ENCODE measurements around the gene TNFRSF12A. TPM values are rescaled to one million over a fixed set of nuclear protein-coding genes. Genes with fewer than 3 reads are reported as not detected.

Gene TNFRSF12A
- polyA plus RNA-seq, 1 experiment: 282 TPM

DNA sequence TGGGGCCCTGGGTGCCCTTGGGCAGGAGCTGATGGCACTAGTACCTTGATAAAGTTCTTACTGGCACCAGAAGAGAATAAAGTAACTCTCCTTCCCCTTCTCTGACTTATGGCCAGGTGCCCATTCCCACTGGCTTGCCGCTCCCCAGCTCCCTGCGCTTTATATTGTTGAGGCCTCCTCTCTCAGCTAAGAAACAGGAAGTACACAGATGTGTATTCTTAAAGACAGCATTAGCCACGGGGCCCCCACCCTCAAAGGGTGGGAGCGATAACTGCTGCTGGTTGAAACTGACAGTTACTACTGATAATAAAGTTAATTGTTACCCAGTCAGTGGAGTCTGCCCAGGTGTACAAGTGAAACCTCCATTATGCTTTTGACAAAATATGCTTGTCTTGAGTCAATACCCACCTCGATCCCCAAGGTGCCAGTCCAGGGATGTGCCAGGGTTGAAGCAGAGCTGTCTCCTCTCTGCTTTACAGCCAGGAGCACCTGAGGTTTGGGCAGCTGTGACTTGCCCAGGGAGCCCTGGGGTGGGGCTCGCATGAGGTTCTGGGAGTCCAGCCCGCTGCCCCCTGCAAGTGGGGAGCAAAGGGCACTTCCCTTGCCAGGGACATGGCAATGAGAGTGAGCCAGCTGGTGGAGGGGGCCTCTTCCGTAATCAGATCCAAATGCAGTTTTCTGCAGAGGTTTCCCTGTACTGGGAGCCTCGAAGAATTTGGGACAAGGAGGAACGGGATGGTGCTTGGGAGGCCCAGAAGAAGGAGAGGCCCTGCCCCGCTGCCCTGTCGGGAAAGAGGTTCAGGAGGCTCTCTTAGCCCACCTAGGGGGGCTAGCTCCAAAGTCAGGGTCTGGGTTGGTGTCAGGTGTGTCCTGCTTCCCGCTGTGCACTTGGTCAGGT, 12.9 kb upstream of the TNFRSF12A start:
- ChIA-PET CTCF (interaction anchor here (0.8 to 2.5 kb wide), 4 partner anchors 13 to 45 kb away, joined by 3 to 11 read pairs (median 3); partner anchors contain the start of gene TNFRSF12A), POLR2A (interaction anchor here (0.7 kb wide), 1 partner anchor 14 kb away, joined by 3 read pairs; no protein-coding TSS in a partner anchor)
- TF ChIP-seq, protein P1, sequence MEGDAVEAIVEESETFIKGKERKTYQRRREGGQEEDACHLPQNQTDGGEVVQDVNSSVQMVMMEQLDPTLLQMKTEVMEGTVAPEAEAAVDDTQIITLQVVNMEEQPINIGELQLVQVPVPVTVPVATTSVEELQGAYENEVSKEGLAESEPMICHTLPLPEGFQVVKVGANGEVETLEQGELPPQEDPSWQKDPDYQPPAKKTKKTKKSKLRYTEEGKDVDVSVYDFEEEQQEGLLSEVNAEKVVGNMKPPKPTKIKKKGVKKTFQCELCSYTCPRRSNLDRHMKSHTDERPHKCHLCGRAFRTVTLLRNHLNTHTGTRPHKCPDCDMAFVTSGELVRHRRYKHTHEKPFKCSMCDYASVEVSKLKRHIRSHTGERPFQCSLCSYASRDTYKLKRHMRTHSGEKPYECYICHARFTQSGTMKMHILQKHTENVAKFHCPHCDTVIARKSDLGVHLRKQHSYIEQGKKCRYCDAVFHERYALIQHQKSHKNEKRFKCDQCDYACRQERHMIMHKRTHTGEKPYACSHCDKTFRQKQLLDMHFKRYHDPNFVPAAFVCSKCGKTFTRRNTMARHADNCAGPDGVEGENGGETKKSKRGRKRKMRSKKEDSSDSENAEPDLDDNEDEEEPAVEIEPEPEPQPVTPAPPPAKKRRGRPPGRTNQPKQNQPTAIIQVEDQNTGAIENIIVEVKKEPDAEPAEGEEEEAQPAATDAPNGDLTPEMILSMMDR (IDR thresholded peaks at IDR 0.05; ENCODE audit: insufficient read depth, low read depth, low read length): no peak
- Histone ChIP-seq H3K4me3 (ENCODE audit: low read depth, low read length) (no peak overlapping the region), H3K36me3 (ENCODE audit: control insufficient read depth, insufficient read depth, low read length) (no peaks in the 10 kb centered on the region), H3K27me3 (ENCODE audit: control insufficient read depth, insufficient read depth, low read length) (peaks cover 3% of the 10 kb centered on the region)
- no peak for DNase-seq (ENCODE audit: low read depth)

DNA sequence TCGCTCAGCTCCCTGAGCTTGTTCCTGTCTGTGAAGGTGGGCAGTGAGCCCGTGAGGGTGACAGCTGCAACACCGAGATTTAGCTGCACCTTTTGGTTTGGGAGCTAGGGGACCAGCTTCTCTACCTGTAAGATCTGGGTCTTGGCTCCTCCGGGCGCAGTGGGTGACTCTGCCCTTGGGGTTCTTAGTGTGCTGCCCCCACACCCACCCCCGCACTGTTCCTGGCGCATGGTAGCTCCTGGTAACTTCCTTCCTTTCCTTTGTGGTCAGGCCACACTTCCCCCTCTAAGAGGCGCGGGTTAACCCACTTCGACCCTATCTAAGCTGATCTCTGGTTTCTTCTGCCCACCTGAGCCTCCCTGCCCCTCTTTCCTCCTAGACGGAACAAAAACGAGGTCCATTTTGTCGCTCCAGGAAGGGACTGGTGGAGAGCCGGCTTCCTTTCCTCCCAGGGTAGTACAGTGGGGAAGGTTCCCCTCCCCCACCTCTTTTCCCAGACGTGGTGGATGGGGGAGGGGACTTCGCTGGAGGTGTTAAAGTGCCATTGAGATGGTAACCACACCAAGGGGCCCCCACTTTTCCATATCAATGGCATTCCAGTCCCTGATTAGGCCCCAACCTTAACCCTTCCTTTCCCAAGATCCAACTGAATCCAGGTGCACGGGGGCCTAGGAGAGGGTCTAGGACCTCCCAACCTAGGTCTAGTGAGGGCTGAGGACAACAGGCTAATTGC, 12.0 kb upstream of the TNFRSF12A start:
- Histone ChIP-seq H3K4me3 (ENCODE audit: low read depth, low read length) (no peak overlapping the region), H3K36me3 (ENCODE audit: control insufficient read depth, insufficient read depth, low read length) (no peaks in the 10 kb centered on the region), H3K27me3 (ENCODE audit: control insufficient read depth, insufficient read depth, low read length) (peaks cover 5% of the 10 kb centered on the region)
- TF ChIP-seq, protein P1 (IDR thresholded peaks at IDR 0.05; ENCODE audit: insufficient read depth, low read depth, low read length): no peak
- POLR2A ChIA-PET: interaction anchor here (0.7 kb wide), 1 partner anchor 13 kb away, joined by 3 read pairs; no protein-coding TSS in a partner anchor
- DNase-seq (ENCODE audit: low read depth): no peak
- CTCF ChIA-PET: interaction anchor here (0.8 to 2.5 kb wide), 4 partner anchors 12 to 46 kb away, joined by 3 to 11 read pairs (median 3); partner anchors contain the start of gene TNFRSF12A

GRCh38 chr16:3008690-3009037, 11.5 kb upstream of the TNFRSF12A start:
- Histone ChIP-seq H3K27me3 (ENCODE audit: control insufficient read depth, insufficient read depth, low read length) (peaks cover 5% of the 10 kb centered on the region), H3K36me3 (ENCODE audit: control insufficient read depth, insufficient read depth, low read length) (no peaks in the 10 kb centered on the region), H3K4me3 (ENCODE audit: low read depth, low read length) (no peak overlapping the region)
- ChIA-PET POLR2A (no interaction called here), CTCF (interaction anchor here (1.1 to 2.5 kb wide), 2 partner anchors 23 to 47 kb away, joined by 3 to 11 read pairs; no protein-coding TSS in a partner anchor)
- TF ChIP-seq, protein P1 (IDR thresholded peaks at IDR 0.05; ENCODE audit: insufficient read depth, low read depth, low read length): no peak
- no peak for DNase-seq (ENCODE audit: low read depth)

DNA sequence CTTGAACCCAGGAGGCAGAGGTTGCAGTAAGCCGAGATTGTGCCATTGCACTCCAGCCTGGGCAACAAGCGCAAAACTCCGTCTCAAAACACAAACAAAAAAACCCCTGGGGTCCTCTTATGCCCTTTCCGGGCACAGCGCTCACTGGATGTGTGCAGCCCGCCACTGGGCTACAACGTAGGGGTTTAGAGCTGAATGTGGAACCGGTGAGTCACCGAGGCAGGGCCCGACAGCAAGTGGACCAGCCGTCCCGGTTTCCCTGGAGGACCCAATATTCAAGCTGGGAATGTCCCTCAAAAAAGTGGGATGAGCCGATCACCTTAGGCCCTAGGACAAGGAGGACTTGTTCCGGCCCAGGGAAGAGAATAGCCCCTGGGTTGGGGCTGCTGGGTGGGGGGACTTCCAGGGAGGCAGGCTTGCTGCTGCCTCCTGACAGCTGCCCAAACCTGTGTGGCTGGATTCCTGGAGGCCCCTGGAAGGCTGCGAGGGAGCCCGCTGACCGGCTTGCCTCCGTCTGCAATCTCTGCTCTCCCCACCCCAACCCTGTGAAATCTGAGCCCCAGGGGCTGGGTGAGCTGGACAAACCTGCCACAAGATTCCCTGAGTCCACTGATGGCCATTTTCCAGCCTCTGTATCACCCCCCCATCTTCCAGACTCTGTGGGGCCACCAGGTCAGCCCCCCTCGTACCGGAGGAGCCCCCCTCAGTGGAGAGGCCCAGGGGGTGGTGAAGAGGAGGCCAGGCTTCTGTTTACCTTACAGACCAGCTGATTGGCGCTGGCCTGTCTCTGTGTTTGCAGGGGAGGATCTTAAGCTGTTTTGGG, 10.4 kb upstream of the TNFRSF12A start:
- Histone ChIP-seq H3K4me3 (ENCODE audit: low read depth, low read length) (no peak overlapping the region), H3K27me3 (ENCODE audit: control insufficient read depth, insufficient read depth, low read length) (peaks cover 5% of the 10 kb centered on the region), H3K36me3 (ENCODE audit: control insufficient read depth, insufficient read depth, low read length) (no peaks in the 10 kb centered on the region)
- POLR2A ChIA-PET: no interaction called here
- no peak for DNase-seq (ENCODE audit: low read depth)
- TF ChIP-seq, protein P1 (IDR thresholded peaks at IDR 0.05; ENCODE audit: insufficient read depth, low read depth, low read length): no peak
- CTCF ChIA-PET: interaction anchor here (0.6 to 3.2 kb wide), 6 partner anchors 9 to 671 kb away, joined by 3 to 15 read pairs (median 5); partner anchors contain the start of gene TNFRSF12A
